ENCODE data around the gene NPBWR2.

The NPBWR2 gene

GRCh38 chr20:64065974-64066343, 41.4 kb downstream of the NPBWR2 start:
- no peak overlapping the region for H3K4me3 ChIP-seq (ENCODE audit: low read length)
- no peaks in the 10 kb centered on the region for H3K27me3 ChIP-seq (ENCODE audit: control insufficient read depth, insufficient read depth, low read length)
- H3K9ac ChIP-seq (ENCODE audit: low read length), result no peak overlapping the region
- H3K4me1 ChIP-seq (ENCODE audit: control insufficient read depth, insufficient read depth, low read length), result peaks cover 12% of the 10 kb centered on the region
- no peaks in the 10 kb centered on the region for H3K36me3 ChIP-seq (ENCODE audit: control insufficient read depth, insufficient read depth, low read length)
- H3K27ac ChIP-seq (ENCODE audit: low read depth, low read length), result no peak overlapping the region

DNA sequence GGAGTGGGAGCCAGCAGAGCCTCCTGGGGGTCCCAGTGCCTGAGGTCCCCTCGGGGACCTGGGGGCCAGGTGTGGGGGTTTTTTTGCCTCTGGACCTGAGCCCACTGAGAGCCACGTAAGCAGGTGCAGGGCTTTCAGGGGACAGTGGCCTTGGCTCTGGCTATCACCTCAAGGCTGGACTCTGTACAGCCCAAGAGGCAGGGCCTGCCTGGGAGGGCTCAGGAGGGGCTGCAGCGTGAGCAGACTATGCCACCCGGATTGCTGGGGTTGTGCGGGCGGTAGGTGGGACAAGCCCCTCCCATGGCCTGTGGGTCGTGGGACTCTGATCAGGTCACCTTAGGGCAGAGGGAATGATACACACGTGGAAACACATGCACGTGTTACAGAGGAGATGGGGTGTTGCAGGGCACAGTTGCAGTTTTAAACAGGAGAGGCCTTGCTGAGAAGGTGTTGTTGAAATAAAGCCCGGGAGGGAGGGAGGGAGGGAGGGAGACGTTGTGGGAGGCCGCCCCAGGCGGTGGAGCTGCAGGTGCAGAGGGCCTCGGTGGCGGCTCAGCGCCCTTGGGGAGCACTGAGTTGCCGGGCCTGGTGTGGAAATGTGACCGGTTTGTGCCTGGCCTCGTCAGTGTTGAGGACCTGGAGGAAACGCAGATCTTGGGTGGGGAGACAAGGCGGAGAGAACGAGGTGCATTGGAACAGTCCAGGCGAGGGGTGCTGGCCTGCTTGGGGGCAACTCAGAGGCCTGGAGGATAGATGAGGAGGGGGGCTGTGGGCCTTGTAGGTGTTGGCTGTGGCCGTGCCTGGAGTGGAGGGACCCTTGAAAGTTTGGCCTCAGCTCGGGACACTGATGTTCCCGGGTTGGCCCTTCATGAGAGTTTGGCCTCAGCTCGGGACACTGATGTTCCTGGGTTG, 42.0 kb downstream of the NPBWR2 start:
- peaks cover 12% of the 10 kb centered on the region for H3K4me1 ChIP-seq (ENCODE audit: control insufficient read depth, insufficient read depth, low read length)
- H3K4me3 ChIP-seq (ENCODE audit: low read length), result no peak overlapping the region
- no peak overlapping the region for H3K9ac ChIP-seq (ENCODE audit: low read length)
- H3K36me3 ChIP-seq (ENCODE audit: control insufficient read depth, insufficient read depth, low read length), result no peaks in the 10 kb centered on the region
- H3K27ac ChIP-seq (ENCODE audit: low read depth, low read length), result no peak overlapping the region
- H3K27me3 ChIP-seq (ENCODE audit: control insufficient read depth, insufficient read depth, low read length), result no peaks in the 10 kb centered on the region

GRCh38 chr20:64064145-64064698, 43.1 kb downstream of the NPBWR2 start:
- peak overlapping the region; percentile 76 for H3K4me3 ChIP-seq (ENCODE audit: low read length)
- no peak overlapping the region for H3K9ac ChIP-seq (ENCODE audit: low read length)
- H3K27ac ChIP-seq (ENCODE audit: low read depth, low read length), result no peak overlapping the region

DNA sequence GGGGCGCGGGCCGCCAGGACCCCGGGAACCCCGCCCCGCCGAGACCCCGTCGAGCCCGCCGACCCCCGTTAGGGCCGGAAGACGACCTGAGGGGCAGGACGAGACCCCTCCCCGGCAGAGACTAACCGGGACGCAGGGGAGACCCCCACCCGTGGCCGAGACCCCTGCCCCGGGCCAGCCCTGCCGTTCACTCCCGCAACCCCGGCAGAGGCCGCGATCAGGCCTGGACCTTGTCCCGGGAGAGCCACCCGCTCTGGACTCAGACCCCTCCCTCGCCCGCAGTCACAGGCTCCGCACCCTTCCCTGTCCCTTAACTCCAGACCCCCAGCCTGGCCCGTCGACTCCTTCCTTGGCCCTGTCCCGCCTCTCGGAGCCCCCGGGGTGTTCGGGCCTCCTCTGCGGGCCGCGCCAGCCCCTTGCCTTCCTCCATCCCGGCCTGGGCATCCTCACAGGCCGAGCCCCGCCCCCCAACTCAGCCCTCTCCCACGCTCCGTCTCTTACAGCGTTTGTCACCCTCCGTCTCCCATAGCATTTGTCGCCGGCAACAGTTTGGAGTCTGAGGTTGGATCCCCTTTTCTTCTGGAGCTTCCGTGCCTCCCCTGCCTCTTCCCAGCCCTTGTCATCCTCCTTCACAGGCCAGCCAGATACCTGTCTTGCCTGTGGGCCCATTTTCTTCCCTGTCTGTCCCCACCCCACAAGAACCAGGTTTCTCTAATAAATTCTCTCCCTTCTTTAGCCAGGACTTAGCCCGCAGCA, 43.8 kb downstream of the NPBWR2 start:
- H3K4me1 ChIP-seq (ENCODE audit: control insufficient read depth, insufficient read depth, low read length), result peaks cover 12% of the 10 kb centered on the region
- H3K27me3 ChIP-seq (ENCODE audit: control insufficient read depth, insufficient read depth, low read length), result no peaks in the 10 kb centered on the region
- H3K4me3 ChIP-seq (ENCODE audit: low read length), result peak overlapping the region; percentile 76
- peak overlapping the region; percentile 49 for H3K27ac ChIP-seq (ENCODE audit: low read depth, low read length)
- peak overlapping the region; percentile 53 for H3K9ac ChIP-seq (ENCODE audit: low read length)
- H3K36me3 ChIP-seq (ENCODE audit: control insufficient read depth, insufficient read depth, low read length), result no peaks in the 10 kb centered on the region

More at GRCh38 chr20:64064145-64064698, 43.1 kb downstream of the NPBWR2 start:
- H3K4me1 ChIP-seq (ENCODE audit: control insufficient read depth, insufficient read depth, low read length), result peaks cover 12% of the 10 kb centered on the region
- no peaks in the 10 kb centered on the region for H3K27me3 ChIP-seq (ENCODE audit: control insufficient read depth, insufficient read depth, low read length)
- no peaks in the 10 kb centered on the region for H3K36me3 ChIP-seq (ENCODE audit: control insufficient read depth, insufficient read depth, low read length)

GRCh38 chr20:64062596-64063388, 44.6 kb downstream of the NPBWR2 start, which contains the start of gene TCEA2:
Gene TCEA2, plus strand, starts transcription at chr20:64063198. Its CDS starts 115 bp downstream, at chr20:64063313.
- H3K27me3 ChIP-seq (ENCODE audit: control insufficient read depth, insufficient read depth, low read length), result no peaks in the 10 kb centered on the region
- peaks cover 12% of the 10 kb centered on the region for H3K4me1 ChIP-seq (ENCODE audit: control insufficient read depth, insufficient read depth, low read length)
- H3K27ac ChIP-seq (ENCODE audit: low read depth, low read length), result peak within 1 kb of the TSS; percentile 91
- peak within 1 kb of the TSS; percentile 76 for H3K4me3 ChIP-seq (ENCODE audit: low read length)
- H3K36me3 ChIP-seq (ENCODE audit: control insufficient read depth, insufficient read depth, low read length), result no peaks in the 10 kb centered on the region
- H3K9ac ChIP-seq (ENCODE audit: low read length), result peak within 1 kb of the TSS; percentile 53

- Histone ChIP-seq H3K9ac (ENCODE audit: low read length) (no peak overlapping the region), H3K36me3 (ENCODE audit: control insufficient read depth, insufficient read depth, low read length) (no peaks in the 10 kb centered on the region), H3K4me3 (ENCODE audit: low read length) (peak overlapping the region; percentile 59), H3K4me1 (ENCODE audit: control insufficient read depth, insufficient read depth, low read length) (peaks cover 12% of the 10 kb centered on the region), H3K27ac (ENCODE audit: low read depth, low read length) (peak overlapping the region; percentile 91), H3K27me3 (ENCODE audit: control insufficient read depth, insufficient read depth, low read length) (peaks cover 2% of the 10 kb centered on the region)
Measured at GRCh38 chr20:64062276-64062595, 45.1 kb downstream of the NPBWR2 start.

- Histone ChIP-seq H3K4me1 (ENCODE audit: control insufficient read depth, insufficient read depth, low read length) (peaks cover 4% of the 10 kb centered on the region), H3K36me3 (ENCODE audit: control insufficient read depth, insufficient read depth, low read length) (no peaks in the 10 kb centered on the region), H3K9ac (ENCODE audit: low read length) (no peak overlapping the region), H3K4me3 (ENCODE audit: low read length) (no peak overlapping the region), H3K27ac (ENCODE audit: low read depth, low read length) (no peak overlapping the region), H3K27me3 (ENCODE audit: control insufficient read depth, insufficient read depth, low read length) (peaks cover 6% of the 10 kb centered on the region)
Measured at GRCh38 chr20:64058536-64058935, 48.8 kb downstream of the NPBWR2 start.

GRCh38 chr20:64057628-64058498, 49.5 kb downstream of the NPBWR2 start:
- Histone ChIP-seq H3K27me3 (ENCODE audit: control insufficient read depth, insufficient read depth, low read length) (peaks cover 8% of the 10 kb centered on the region), H3K27ac (ENCODE audit: low read depth, low read length) (no peak overlapping the region), H3K9ac (ENCODE audit: low read length) (no peak overlapping the region), H3K36me3 (ENCODE audit: control insufficient read depth, insufficient read depth, low read length) (no peaks in the 10 kb centered on the region), H3K4me3 (ENCODE audit: low read length) (no peak overlapping the region), H3K4me1 (ENCODE audit: control insufficient read depth, insufficient read depth, low read length) (peaks cover 4% of the 10 kb centered on the region)

DNA sequence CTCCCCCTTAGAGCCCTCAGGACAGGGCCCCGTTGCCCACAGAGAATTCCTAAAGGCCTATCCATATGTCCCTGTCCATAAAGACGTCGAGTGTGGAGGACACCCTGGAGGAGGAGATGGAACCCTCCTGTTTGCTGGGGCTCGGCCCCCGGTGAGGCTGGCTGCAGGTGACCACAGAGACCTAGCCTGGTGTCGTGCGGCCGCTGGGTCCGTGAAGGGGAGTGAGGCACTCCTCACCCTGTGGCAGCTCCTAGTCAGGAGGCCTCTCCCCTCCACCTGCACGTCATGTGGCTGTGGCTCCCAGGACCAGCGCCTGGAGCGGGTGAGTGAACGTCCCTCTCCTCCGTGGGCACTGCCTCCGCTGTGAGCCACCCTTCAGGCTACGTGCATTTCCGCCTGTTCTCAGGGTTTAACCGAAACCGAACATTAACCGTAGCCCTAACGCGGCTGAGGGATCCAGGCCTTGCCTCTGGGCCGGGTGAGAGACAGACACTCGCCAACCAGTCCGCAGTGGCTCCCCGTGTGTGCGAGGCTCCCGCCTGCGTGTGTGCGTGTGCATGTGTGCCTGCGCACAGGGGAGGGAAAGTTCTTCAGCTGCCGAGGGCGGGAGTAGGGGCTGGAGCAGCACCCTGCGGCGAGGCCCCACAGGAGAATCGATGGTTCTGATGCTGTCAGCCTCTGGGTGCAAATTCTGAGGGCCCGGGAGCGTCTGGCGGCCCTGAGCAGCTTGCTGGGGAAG, 50.3 kb downstream of the NPBWR2 start:
- Histone ChIP-seq H3K36me3 (ENCODE audit: control insufficient read depth, insufficient read depth, low read length) (no peaks in the 10 kb centered on the region), H3K27ac (ENCODE audit: low read depth, low read length) (peak overlapping the region; percentile 24), H3K4me3 (ENCODE audit: low read length) (no peak overlapping the region), H3K27me3 (ENCODE audit: control insufficient read depth, insufficient read depth, low read length) (peaks cover 8% of the 10 kb centered on the region), H3K9ac (ENCODE audit: low read length) (peak overlapping the region; percentile 30), H3K4me1 (ENCODE audit: control insufficient read depth, insufficient read depth, low read length) (no peaks in the 10 kb centered on the region)

DNA sequence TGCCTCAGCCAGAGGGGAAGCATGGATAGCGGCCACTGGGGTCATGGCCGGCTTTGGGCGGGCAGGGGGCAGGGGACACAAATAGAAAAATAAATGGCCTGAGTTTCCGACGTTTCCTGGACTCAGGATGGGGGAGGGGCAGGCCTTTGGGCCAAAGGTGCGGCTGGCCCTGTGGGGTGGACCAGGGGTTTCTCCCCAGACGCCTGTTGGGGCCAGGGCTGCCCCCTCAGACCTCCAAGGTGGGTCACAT, 50.8 kb downstream of the NPBWR2 start:
- H3K27ac ChIP-seq (ENCODE audit: low read depth, low read length), result no peak overlapping the region
- no peak overlapping the region for H3K4me3 ChIP-seq (ENCODE audit: low read length)
- no peaks in the 10 kb centered on the region for H3K36me3 ChIP-seq (ENCODE audit: control insufficient read depth, insufficient read depth, low read length)
- H3K4me1 ChIP-seq (ENCODE audit: control insufficient read depth, insufficient read depth, low read length), result no peaks in the 10 kb centered on the region
- peaks cover 12% of the 10 kb centered on the region for H3K27me3 ChIP-seq (ENCODE audit: control insufficient read depth, insufficient read depth, low read length)
- H3K9ac ChIP-seq (ENCODE audit: low read length), result no peak overlapping the region

Data from rectal smooth muscle tissue (tissue), 1 donor.